Stomach (tissue), 4 donors: ENCODE measurements around the gene FBXO3.

Source experiments
- CTCF ChIP-seq, 7 experiments: fragments of 450-650 bp in 4 of 7; fragments of 200-600 bp in 3 of 7; sonication (generic) in 3 of 7; IDR thresholded peaks; one replicate each; pipeline ENCODE4 v1.5.1; 2016 to 2019; ENCODE audit warnings: antibody characterized with exemption in 7 of 7, control low read depth in 2 of 7, mild to moderate bottlenecking in 1 of 7
- EP300 ChIP-seq: sonication (generic); formaldehyde crosslinking; IDR thresholded peaks from one replicate; pipeline ENCODE4 v1.6.1; 2017; ENCODE audit warnings: antibody characterized with exemption
- POLR2A ChIP-seq, 4 donors: fragments of 450-650 bp; IDR thresholded peaks; one replicate each; pipeline ENCODE4 v1.6.1; 2016; ENCODE audit warnings: antibody characterized with exemption in 4 of 4, control low read depth in 2 of 4, mild to moderate bottlenecking in 1 of 4, moderate library complexity in 1 of 4
- POLR2AphosphoS5 ChIP-seq, 3 donors: sonication (generic); formaldehyde crosslinking; IDR thresholded peaks; one replicate each; pipeline ENCODE4 v1.6.1; 2016; ENCODE audit warnings: antibody characterized with exemption in 3 of 3

- no peak for TF ChIP-seq POLR2AphosphoS5 (IDR thresholded peaks at IDR 0.05)
- no peak for TF ChIP-seq CTCF (IDR thresholded peaks at IDR 0.05)
- no peak for TF ChIP-seq POLR2A (IDR thresholded peaks at IDR 0.05)
- TF ChIP-seq EP300: no peak
Measured at GRCh38 chr11:33797879-33798278, 23.6 kb upstream of the FBXO3 start.
